ENCODE results near the gene MRGPRG.

The MRGPRG gene

DNA sequence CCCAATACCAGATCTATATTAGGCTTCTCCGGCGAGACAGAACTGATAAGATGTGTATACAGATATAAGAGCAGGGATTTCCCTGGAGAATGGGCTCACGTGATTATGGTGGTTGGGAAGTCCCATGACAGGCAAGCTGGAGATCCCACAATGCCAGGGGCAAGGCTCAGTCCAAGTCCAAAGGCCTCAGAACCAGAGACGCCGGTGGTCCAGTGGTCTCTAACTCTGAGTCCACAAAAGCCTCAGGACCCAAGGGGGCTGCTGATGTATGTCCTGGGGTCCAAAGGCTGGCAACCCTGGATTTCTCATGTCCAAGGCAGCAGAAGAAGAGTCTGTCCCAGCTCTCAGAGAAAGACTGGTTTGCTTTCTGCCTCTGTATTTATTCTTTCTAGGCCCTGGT is 37.7 kb downstream of the MRGPRG start:
- DNase-seq (ENCODE audit: insufficient read length, low spot score) = no peak
- TF ChIP-seq, protein P1, sequence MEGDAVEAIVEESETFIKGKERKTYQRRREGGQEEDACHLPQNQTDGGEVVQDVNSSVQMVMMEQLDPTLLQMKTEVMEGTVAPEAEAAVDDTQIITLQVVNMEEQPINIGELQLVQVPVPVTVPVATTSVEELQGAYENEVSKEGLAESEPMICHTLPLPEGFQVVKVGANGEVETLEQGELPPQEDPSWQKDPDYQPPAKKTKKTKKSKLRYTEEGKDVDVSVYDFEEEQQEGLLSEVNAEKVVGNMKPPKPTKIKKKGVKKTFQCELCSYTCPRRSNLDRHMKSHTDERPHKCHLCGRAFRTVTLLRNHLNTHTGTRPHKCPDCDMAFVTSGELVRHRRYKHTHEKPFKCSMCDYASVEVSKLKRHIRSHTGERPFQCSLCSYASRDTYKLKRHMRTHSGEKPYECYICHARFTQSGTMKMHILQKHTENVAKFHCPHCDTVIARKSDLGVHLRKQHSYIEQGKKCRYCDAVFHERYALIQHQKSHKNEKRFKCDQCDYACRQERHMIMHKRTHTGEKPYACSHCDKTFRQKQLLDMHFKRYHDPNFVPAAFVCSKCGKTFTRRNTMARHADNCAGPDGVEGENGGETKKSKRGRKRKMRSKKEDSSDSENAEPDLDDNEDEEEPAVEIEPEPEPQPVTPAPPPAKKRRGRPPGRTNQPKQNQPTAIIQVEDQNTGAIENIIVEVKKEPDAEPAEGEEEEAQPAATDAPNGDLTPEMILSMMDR (IDR thresholded peaks at IDR 0.05; ENCODE audit: insufficient read depth, missing control alignments) = no peak
- no peak for FAIRE-seq

DNA sequence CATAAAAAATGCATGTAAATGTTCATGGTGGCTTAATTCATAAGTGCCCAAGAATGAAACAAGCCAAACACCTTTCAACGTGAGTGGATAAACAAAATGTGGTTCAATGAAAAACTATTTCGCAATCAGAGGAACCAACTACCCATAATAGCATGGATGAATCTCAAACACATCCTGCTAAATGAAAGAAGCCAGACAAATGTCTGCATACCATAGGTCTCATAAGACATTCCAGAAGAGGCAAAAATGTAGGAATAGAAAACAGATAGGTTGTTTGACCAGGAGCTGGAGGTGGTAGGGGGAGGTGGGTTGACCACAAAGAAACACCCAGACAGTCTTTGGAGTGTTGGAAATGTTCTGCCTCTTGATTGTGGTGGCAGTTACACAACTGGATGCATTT is 40.3 kb downstream of the MRGPRG start:
- TF ChIP-seq, protein P1 (IDR thresholded peaks at IDR 0.05; ENCODE audit: insufficient read depth, missing control alignments) = no peak
- FAIRE-seq = no peak
- DNase-seq (ENCODE audit: insufficient read length, low spot score) = no peak

DNA sequence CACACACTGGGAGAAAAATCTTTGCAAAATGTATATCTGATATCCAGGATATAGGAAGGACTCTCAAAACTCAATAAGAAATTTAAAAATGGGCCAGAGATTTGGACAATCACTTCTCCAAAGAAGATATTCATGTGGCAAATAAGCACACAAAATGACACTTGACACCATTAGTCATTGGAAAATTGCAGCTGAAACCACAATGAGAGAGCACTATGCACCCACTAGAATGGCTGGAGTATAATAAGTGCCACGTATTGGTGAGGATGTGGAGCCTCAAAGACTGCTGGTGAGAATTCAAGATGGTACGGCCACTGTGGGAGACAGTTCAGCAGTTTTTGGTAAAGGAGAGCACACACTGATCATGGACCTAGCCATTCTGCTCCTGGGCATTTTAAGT is 40.7 kb downstream of the MRGPRG start:
- DNase-seq (ENCODE audit: insufficient read length, low spot score) (no peak), FAIRE-seq (no peak)
- TF ChIP-seq, protein P1 (IDR thresholded peaks at IDR 0.05; ENCODE audit: insufficient read depth, missing control alignments) = no peak

DNA sequence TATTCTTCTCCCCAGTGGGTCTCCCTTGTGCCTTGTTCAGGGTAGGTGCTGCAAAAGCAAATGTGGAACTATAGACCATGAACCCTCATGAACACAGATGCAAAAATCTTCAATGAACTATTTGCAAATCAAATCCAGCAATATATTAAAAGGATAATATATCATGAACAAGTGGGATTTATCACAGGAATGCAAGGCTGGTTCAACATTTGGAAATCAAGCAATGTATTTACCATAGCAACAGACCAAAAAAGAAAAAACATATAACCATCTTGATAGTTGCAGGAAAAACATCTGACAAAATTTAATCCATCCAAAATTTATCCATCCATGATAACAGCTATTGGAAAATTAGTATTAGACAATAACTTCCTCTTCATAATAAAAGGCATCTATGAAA is 42.1 kb downstream of the MRGPRG start:
- DNase-seq (ENCODE audit: insufficient read length, low spot score) = no peak
- TF ChIP-seq, protein P1 (IDR thresholded peaks at IDR 0.05; ENCODE audit: insufficient read depth, missing control alignments) = no peak
- FAIRE-seq = no peak

DNA sequence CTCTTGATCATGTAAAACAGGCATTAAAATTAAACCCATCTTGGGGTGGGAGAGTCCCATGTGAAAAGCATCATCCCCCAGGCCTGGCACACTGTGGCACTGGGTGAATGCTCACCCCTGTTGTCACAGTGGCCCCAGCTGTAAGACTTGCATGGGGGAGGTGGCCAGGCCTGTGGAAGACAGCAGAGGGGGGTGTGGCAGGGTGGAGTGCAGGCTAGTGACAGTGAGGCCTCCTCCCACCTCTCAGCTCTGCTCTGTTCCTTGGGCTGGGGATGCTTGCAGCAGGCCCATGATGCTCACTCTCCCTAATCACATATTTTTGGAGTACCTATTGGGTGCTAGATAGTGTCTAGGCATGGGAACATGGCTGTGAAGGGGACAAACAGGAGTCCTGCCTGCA is 43.4 kb downstream of the MRGPRG start:
- FAIRE-seq (no peak), DNase-seq (ENCODE audit: insufficient read length, low spot score) (no peak)
- TF ChIP-seq, protein P1 (IDR thresholded peaks at IDR 0.05; ENCODE audit: insufficient read depth, missing control alignments) = no peak

DNA sequence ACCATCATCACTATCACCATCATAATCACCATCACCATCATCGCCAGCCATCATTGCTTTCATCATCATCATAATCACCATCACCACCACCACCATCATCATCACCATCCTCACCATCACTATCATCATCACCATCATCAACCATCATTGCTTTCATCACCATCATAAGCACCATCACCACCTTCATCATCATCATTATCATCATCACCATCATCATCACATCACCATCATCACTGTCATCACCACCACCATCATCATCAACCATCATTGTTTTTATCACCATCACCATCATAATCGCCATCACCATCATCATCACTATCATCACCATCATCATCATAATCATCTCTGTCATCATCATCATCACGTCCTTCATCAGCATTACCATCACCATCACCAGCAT is 44.2 kb downstream of the MRGPRG start:
- TF ChIP-seq, protein P1 (IDR thresholded peaks at IDR 0.05; ENCODE audit: insufficient read depth, missing control alignments) = no peak
- FAIRE-seq = no peak

DNA sequence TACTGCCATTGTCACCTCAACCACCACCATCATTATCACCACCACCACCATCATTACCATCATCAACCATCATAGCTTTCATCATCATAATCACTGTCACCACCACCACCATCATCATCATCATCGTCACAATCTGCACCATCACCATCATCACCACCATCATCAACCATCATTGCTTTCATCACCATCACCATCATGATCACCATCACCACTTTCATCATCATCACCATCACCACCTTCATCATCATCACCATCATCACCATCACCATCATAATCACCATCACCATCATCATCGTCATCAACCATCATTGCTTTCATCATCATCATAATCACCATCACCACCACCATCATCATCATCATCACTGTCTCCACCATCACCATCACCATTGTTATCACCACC is 44.8 kb downstream of the MRGPRG start:
- no peak for DNase-seq (ENCODE audit: insufficient read length, low spot score)
- TF ChIP-seq, protein P1 (IDR thresholded peaks at IDR 0.05; ENCODE audit: insufficient read depth, missing control alignments) = no peak
- FAIRE-seq = no peak

More for the DNA sequence above, 44.2 kb downstream of the MRGPRG start:
- no peak for DNase-seq (ENCODE audit: insufficient read length, low spot score)

Data from D721Med (cell line).